Caco-2 (cell line): Measurements from ENCODE around the gene AIG1. TPM values are rescaled to one million over a fixed set of nuclear protein-coding genes. Genes with fewer than 3 reads are reported as not detected.

ENCODE experiments used
- BruUV-seq: library from RNA; stranded (reverse); fragments of 400-500 nt; replicated peaks from 2 replicates; lab custom pipeline; 2021; lab: Mats Ljungman, UMichigan
- CTCF ChIA-PET: fragments of 300-600 bp; sonication (Branson Sonifier 250); formaldehyde crosslinking; loops from one replicate; lab custom pipeline; 2022; ENCODE audit warnings: antibody characterized with exemption; lab: Charles Lee
- POLR2A ChIA-PET: fragments of 300-600 bp; sonication (Branson Sonifier 250); formaldehyde crosslinking; loops from one replicate; lab custom pipeline; 2022; ENCODE audit warnings: antibody characterized with exemption; lab: Charles Lee
- DNase-seq, 2 experiments: peaks; one replicate each; pipeline versions ENCODE4 v3.0.0 to v3.0.0-alpha.2; 2020 to 2022
- H3K27me3 ChIP-seq: replicated peaks from 2 replicates; pipeline ENCODE4 v1.6.0; 2011; ENCODE audit warnings: low read length; ENCODE audit not compliant: control insufficient read depth, insufficient read depth
- H3K36me3 ChIP-seq: 2 replicates; pipeline ENCODE4 v1.5.1; 2011; ENCODE audit warnings: low read length; ENCODE audit not compliant: control insufficient read depth, insufficient read depth
- H3K4me1 ChIP-seq: fragments of 250-450 bp; sonication (Bioruptor Pico); 2 replicates; pipeline ENCODE4 v1.5.1; 2020; ENCODE audit warnings: mild to moderate bottlenecking
- H3K4me3 ChIP-seq: 2 replicates; pipeline ENCODE4 v1.5.1; 2011; ENCODE audit warnings: low read depth, mild to moderate bottlenecking, control low read depth, low read length
- H3K9me3 ChIP-seq: fragments of 250-450 bp; sonication (Bioruptor Pico); 2 replicates; pipeline ENCODE4 v1.5.1; 2020; ENCODE audit warnings: mild to moderate bottlenecking, moderate library complexity
- H3K27ac Mint-ChIP-seq: one replicate; pipeline ENCODE4 v1.8.0; 2022; ENCODE audit warnings: mixed read lengths; ENCODE audit not compliant: unreplicated experiment
- H3K27me3 Mint-ChIP-seq: one replicate; pipeline ENCODE4 v1.8.0; 2022; ENCODE audit warnings: mixed read lengths; ENCODE audit not compliant: insufficient read depth, unreplicated experiment
- H3K36me3 Mint-ChIP-seq: one replicate; pipeline ENCODE4 v1.8.0; 2022; ENCODE audit warnings: mild to moderate bottlenecking, mixed read lengths; ENCODE audit not compliant: insufficient read depth, unreplicated experiment
- H3K4me1 Mint-ChIP-seq: one replicate; pipeline ENCODE4 v1.8.0; 2022; ENCODE audit warnings: low read depth, mixed read lengths; ENCODE audit not compliant: unreplicated experiment
- H3K4me3 Mint-ChIP-seq: one replicate; pipeline ENCODE4 v1.8.0; 2022; ENCODE audit warnings: mild to moderate bottlenecking, moderate library complexity, mixed read lengths; ENCODE audit not compliant: unreplicated experiment
- H3K9me3 Mint-ChIP-seq: one replicate; pipeline ENCODE4 v1.8.0; 2022; ENCODE audit warnings: mixed read lengths; ENCODE audit not compliant: unreplicated experiment
- CTCF ChIP-seq, 2 experiments: fragments of 200-600 bp in 1 of 2; IDR thresholded peaks; 1 replicate in 1 of 2; 2 replicates in 1 of 2; pipeline versions ENCODE4 v1.5.1 to v1.8.0; 2011 to 2022; ENCODE audit warnings: antibody characterized with exemption in 1 of 2, control low read depth in 1 of 2, inconsistent platforms in 1 of 2, low read depth in 1 of 2, low read length in 1 of 2, mild to moderate bottlenecking in 1 of 2, moderate library complexity in 1 of 2; ENCODE audit not compliant: insufficient read depth in 1 of 2, severe bottlenecking in 1 of 2, unreplicated experiment in 1 of 2
- intact Hi-C: fragments of 100-400 bp; cut with micrococcal nuclease; formaldehyde crosslinking; loops from one replicate; pipeline ENCODE4 v1.10.0; 2022; ENCODE audit not compliant: unreplicated experiment
- total RNA-seq: library from RNA; stranded (reverse); gene quantifications from 2 replicates; pipeline ENCODE4 v1.2.3, GENCODE V29; 2022

The AIG1 gene
- total RNA-seq, 1 experiment from 2014 or later: 27.6 TPM

- Mint-ChIP-seq H3K4me3 (no peak overlapping the region), H3K27me3 (no peaks in the 10 kb centered on the region), H3K27ac (no peak overlapping the region), H3K36me3 (no peaks in the 10 kb centered on the region), H3K9me3 (peaks cover 18% of the 10 kb centered on the region), H3K4me1 (peaks cover 6% of the 10 kb centered on the region)
- BruUV-seq: no TSS peak
- Histone ChIP-seq H3K36me3 (no peaks in the 10 kb centered on the region), H3K27me3 (no peaks in the 10 kb centered on the region), H3K4me1 (no peaks in the 10 kb centered on the region), H3K4me3 (no peak overlapping the region), H3K9me3 (no peaks in the 10 kb centered on the region)
- no peak for DNase-seq
- ChIA-PET CTCF (no interaction called here), POLR2A (no interaction called here)
- intact Hi-C loops: no loop called here
- no peak for TF ChIP-seq CTCF (IDR thresholded peaks at IDR 0.05; ENCODE audit: insufficient read depth in 1 of 2, low read depth in 1 of 2, low read length in 1 of 2, severe bottlenecking in 1 of 2, unreplicated experiment in 1 of 2)
These were observed 143.4 kb downstream of the AIG1 start for GRCh38 chr6:143204045-143204444.

GRCh38 chr6:143205131-143205535 is 144.4 kb downstream of the AIG1 start:
- H3K9me3 Mint-ChIP-seq: peaks cover 18% of the 10 kb centered on the region
- POLR2A ChIA-PET: no interaction called here
- no peaks in the 10 kb centered on the region for H3K9me3 ChIP-seq
- no peak overlapping the region for H3K4me3 ChIP-seq
- H3K36me3 Mint-ChIP-seq: no peaks in the 10 kb centered on the region
- intact Hi-C loops: no loop called here
- CTCF ChIA-PET: no interaction called here
- no TSS peak for BruUV-seq
- no peaks in the 10 kb centered on the region for H3K36me3 ChIP-seq
- peaks cover 6% of the 10 kb centered on the region for H3K4me1 Mint-ChIP-seq
- no peaks in the 10 kb centered on the region for H3K4me1 ChIP-seq
- no peak for DNase-seq
- H3K27me3 Mint-ChIP-seq: no peaks in the 10 kb centered on the region
- no peak for TF ChIP-seq CTCF (IDR thresholded peaks at IDR 0.05; ENCODE audit: insufficient read depth in 1 of 2, low read depth in 1 of 2, low read length in 1 of 2, severe bottlenecking in 1 of 2, unreplicated experiment in 1 of 2)
- no peaks in the 10 kb centered on the region for H3K27me3 ChIP-seq
- H3K4me3 Mint-ChIP-seq: no peak overlapping the region
- H3K27ac Mint-ChIP-seq: no peak overlapping the region

- no peak overlapping the region for H3K4me3 Mint-ChIP-seq
- TF ChIP-seq CTCF (IDR thresholded peaks at IDR 0.05; ENCODE audit: insufficient read depth in 1 of 2, low read depth in 1 of 2, low read length in 1 of 2, severe bottlenecking in 1 of 2, unreplicated experiment in 1 of 2): no peak
- no peaks in the 10 kb centered on the region for H3K36me3 ChIP-seq
- H3K4me1 ChIP-seq: no peaks in the 10 kb centered on the region
- H3K27me3 ChIP-seq: no peaks in the 10 kb centered on the region
- no peak for DNase-seq
- POLR2A ChIA-PET: no interaction called here
- no peaks in the 10 kb centered on the region for H3K27me3 Mint-ChIP-seq
- peaks cover 18% of the 10 kb centered on the region for H3K9me3 Mint-ChIP-seq
- no peaks in the 10 kb centered on the region for H3K9me3 ChIP-seq
- intact Hi-C loops: no loop called here
- no peak overlapping the region for H3K4me3 ChIP-seq
- H3K36me3 Mint-ChIP-seq: no peaks in the 10 kb centered on the region
- CTCF ChIA-PET: no interaction called here
- H3K27ac Mint-ChIP-seq: no peak overlapping the region
- no TSS peak for BruUV-seq
- peaks cover 6% of the 10 kb centered on the region for H3K4me1 Mint-ChIP-seq
These were observed 144.9 kb downstream of the AIG1 start for GRCh38 chr6:143205585-143205984.
